K562 (cell line): ENCODE measurements around the gene SETD1B. TPM values are rescaled to one million over a fixed set of nuclear protein-coding genes. Genes with fewer than 3 reads are reported as not detected.

Experiments used
- ARID1B ChIP-seq: fragments of 450-650 bp; IDR thresholded peaks from 2 replicates; pipeline ENCODE4 v1.6.1; 2016; ENCODE audit warnings: antibody characterized with exemption, mild to moderate bottlenecking, inconsistent platforms
- ATF3 ChIP-seq, 2 experiments: fragments of 450-650 bp in 1 of 2; sonication (generic) in 1 of 2; formaldehyde crosslinking in 1 of 2; IDR thresholded peaks in 1 of 2; conservative IDR thresholded peaks in 1 of 2; 2 replicates each; pipeline versions ENCODE4 v1.6.1 to v1.8.1; 2016 to 2023; ENCODE audit warnings: mild to moderate bottlenecking in 2 of 2, moderate library complexity in 2 of 2, inconsistent platforms in 1 of 2, missing genetic modification reagents in 1 of 2
- ELF4 ChIP-seq: fragments of 450-650 bp; formaldehyde crosslinking; IDR thresholded peaks from 2 replicates; pipeline ENCODE4 v1.4.0; 2022; ENCODE audit warnings: missing genetic modification characterization
- EP300 ChIP-seq: IDR thresholded peaks from 2 replicates; pipeline ENCODE4 v1.6.1; 2012; ENCODE audit warnings: low read length, improper control_type of control experiment
- ETV6 ChIP-seq, 3 experiments: fragments of 150-350 bp in 1 of 3; sonication (generic) in 1 of 3; formaldehyde crosslinking in 1 of 3; IDR thresholded peaks; 2 replicates each; pipeline versions ENCODE4 v1.6.1 to v1.8.0; 2014 to 2022; ENCODE audit warnings: borderline replicate concordance in 2 of 3, low read depth in 2 of 3, antibody characterized with exemption in 1 of 3, low read length in 1 of 3, mild to moderate bottlenecking in 1 of 3, missing genetic modification reagents in 1 of 3
- HDAC2 ChIP-seq: fragments of 450-650 bp; IDR thresholded peaks from 2 replicates; pipeline ENCODE4 v1.6.1; 2016; ENCODE audit warnings: mild to moderate bottlenecking
- KDM1A ChIP-seq, 2 experiments: fragments of 450-650 bp; IDR thresholded peaks; 2 replicates each; pipeline ENCODE4 v1.6.1; 2016; ENCODE audit warnings: mild to moderate bottlenecking in 2 of 2
- MNT ChIP-seq, 2 experiments: fragments of 450-650 bp; conservative IDR thresholded peaks; 2 replicates each; pipeline ENCODE4 v1.6.1; 2017; ENCODE audit warnings: mild to moderate bottlenecking in 2 of 2, moderate library complexity in 2 of 2
- RB1 ChIP-seq: fragments of 450-650 bp; IDR thresholded peaks from 2 replicates; pipeline ENCODE4 v1.6.1; 2017; ENCODE audit warnings: low read depth, mild to moderate bottlenecking
- SAP30 ChIP-seq: fragments of 200-600 bp; sonication (generic); IDR thresholded peaks from 2 replicates; pipeline ENCODE4 v1.6.1; 2012; ENCODE audit warnings: borderline replicate concordance, low read depth, mild to moderate bottlenecking, moderate library complexity, low read length, control low read depth, inconsistent platforms; ENCODE audit not compliant: insufficient read depth, poor library complexity, severe bottlenecking
- ZBTB17 ChIP-seq: fragments of 450-650 bp; formaldehyde crosslinking; IDR thresholded peaks from 2 replicates; pipeline ENCODE4 v1.4.0; 2020; ENCODE audit warnings: mild to moderate bottlenecking
- ZBTB8A ChIP-seq: fragments of 450-650 bp; IDR thresholded peaks from 2 replicates; pipeline ENCODE4 v1.6.1; 2018; ENCODE audit warnings: mild to moderate bottlenecking, moderate library complexity; ENCODE audit not compliant: partially characterized antibody
- polyA plus RNA-seq, 8 experiments: library from polyadenylated mRNA; depleted of rRNA in 4 of 8; stranded (reverse) in 5 of 8; unstranded in 3 of 8; fragments of >200 nt; fragmentation: Nextera tagmentation in 2 of 8; fragmentation: Illumina TruSeq in 1 of 8; extraction: Ambion mirVana in 2 of 8; extraction: Trizol in 1 of 8; gene quantifications; 2 replicates each; pipeline versions ENCODE4 v1.2.1 to v1.2.3, GENCODE V29; 2011 to 2014; ENCODE audit warnings: inconsistent platforms in 1 of 8, missing spikeins in 1 of 8
- total RNA-seq, 7 experiments: library from RNA; depleted of rRNA in 6 of 7; stranded (reverse); fragments of >200 nt in 6 of 7; fragmentation: Illumina TruSeq in 2 of 7; extraction: Trizol in 2 of 7; gene quantifications; 2 replicates each; pipeline versions ENCODE4 v1.2.1 to v1.2.3, GENCODE V29; 2011 to 2021; ENCODE audit warnings: low replicate concordance in 1 of 7
- TF ChIP-seq, protein P1 (sequence below), 2 experiments: fragments of 450-650 bp; formaldehyde crosslinking in 1 of 2; IDR thresholded peaks; 2 replicates each; pipeline versions ENCODE4 v1.4.0 to v1.6.1; 2014 to 2020; ENCODE audit warnings: mild to moderate bottlenecking in 2 of 2, borderline replicate concordance in 1 of 2, low read depth in 1 of 2
- TF ChIP-seq, protein P2 (sequence below): sonication (generic); formaldehyde crosslinking; IDR thresholded peaks from 2 replicates; pipeline ENCODE4 v1.8.0; 2022; ENCODE audit warnings: mild to moderate bottlenecking, missing genetic modification reagents

SETD1B gene
- total and polyA plus RNA-seq, 9 of the 15 experiments (the other 6 are each of a cell fraction or from before 2014, with no cell fraction given), result 0.48 to 26.6 (median 2.3) TPM

DNA sequence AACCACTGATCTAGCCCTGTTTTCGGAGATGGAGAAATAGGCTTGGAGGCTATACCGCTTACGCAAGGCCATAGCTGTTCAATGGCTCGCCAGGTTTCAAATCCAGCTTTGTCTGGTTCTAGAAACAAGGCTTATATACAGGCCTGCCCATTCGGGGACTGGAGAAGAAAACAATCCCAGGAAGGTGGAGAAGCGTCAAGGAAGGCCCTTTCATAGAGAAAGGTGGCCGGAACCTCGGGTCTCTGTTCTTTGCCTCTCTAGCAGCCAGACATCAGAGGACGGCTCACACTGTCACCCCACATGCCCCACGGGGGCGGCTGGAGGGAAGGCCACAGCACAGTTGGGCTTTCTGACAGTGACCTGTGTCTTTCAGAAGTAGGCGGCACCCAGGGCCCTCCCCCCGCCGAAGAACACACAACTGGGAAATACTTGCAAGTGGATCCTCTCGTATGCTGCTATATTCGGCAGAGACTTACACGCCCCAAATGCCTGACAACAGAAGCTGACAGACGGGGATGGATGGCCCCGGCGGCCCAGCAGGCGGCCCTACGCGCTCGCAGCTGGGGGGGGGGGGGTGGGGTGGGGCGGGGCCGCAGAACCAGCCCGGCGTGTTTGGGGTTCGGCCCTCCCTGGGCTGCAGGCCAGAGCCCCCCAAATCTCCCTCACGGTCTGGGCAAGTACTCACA, 4.5 kb upstream of the SETD1B start (continued):
- TF ChIP-seq, protein P1, sequence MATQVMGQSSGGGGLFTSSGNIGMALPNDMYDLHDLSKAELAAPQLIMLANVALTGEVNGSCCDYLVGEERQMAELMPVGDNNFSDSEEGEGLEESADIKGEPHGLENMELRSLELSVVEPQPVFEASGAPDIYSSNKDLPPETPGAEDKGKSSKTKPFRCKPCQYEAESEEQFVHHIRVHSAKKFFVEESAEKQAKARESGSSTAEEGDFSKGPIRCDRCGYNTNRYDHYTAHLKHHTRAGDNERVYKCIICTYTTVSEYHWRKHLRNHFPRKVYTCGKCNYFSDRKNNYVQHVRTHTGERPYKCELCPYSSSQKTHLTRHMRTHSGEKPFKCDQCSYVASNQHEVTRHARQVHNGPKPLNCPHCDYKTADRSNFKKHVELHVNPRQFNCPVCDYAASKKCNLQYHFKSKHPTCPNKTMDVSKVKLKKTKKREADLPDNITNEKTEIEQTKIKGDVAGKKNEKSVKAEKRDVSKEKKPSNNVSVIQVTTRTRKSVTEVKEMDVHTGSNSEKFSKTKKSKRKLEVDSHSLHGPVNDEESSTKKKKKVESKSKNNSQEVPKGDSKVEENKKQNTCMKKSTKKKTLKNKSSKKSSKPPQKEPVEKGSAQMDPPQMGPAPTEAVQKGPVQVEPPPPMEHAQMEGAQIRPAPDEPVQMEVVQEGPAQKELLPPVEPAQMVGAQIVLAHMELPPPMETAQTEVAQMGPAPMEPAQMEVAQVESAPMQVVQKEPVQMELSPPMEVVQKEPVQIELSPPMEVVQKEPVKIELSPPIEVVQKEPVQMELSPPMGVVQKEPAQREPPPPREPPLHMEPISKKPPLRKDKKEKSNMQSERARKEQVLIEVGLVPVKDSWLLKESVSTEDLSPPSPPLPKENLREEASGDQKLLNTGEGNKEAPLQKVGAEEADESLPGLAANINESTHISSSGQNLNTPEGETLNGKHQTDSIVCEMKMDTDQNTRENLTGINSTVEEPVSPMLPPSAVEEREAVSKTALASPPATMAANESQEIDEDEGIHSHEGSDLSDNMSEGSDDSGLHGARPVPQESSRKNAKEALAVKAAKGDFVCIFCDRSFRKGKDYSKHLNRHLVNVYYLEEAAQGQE (IDR thresholded peaks at IDR 0.05; ENCODE audit: borderline replicate concordance), result peak; percentile 63
- TF ChIP-seq, protein P1 (CRISPR knock-in tag; IDR thresholded peaks at IDR 0.05; ENCODE audit: low read depth), result no peak
- TF ChIP-seq RB1 (peak; percentile 16; the same call in 1 of the 2 replicates), ZBTB8A (no peak), KDM1A (IDR thresholded peaks at IDR 0.05) (no peak), ATF3 (IDR thresholded peaks at IDR 0.05) (no peak), ATF3 (CRISPR knock-in tag; conservative IDR thresholded peaks at IDR 0.05) (no peak), SAP30 (peak; percentile 39), ARID1B (no peak), ELF4 (CRISPR knock-in tag) (no peak), ETV6 (IDR thresholded peaks at IDR 0.05; ENCODE audit: borderline replicate concordance in 1 of 2, low read depth in 2 of 2, low read length in 1 of 2) (0 out of 4 replicates have a peak, but pooled peaks of 1 of the 2 experiments have one; percentile 24), ETV6 (CRISPR knock-in tag; IDR thresholded peaks at IDR 0.05; ENCODE audit: borderline replicate concordance) (no peak), EP300 (peak; percentile 57), ZBTB17 (0 out of 2 replicates have a peak, but pooled peaks have one; percentile 30), MNT (conservative IDR thresholded peaks at IDR 0.05) (peak in 1 of 2 experiments; percentile 85; a peak in 3 of 4 replicates), HDAC2 (0 out of 2 replicates have a peak, but pooled peaks have one; percentile 6)
- TF ChIP-seq, protein P2, sequence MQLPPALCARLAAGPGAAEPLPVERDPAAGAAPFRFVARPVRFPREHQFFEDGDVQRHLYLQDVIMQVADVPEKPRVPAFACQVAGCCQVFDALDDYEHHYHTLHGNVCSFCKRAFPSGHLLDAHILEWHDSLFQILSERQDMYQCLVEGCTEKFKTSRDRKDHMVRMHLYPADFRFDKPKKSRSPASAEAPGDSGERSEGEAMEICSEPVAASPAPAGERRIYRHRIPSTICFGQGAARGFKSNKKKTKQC, result no peak
